Dermis blood vessel endothelial cell (primary cell): ENCODE results near the gene KIF1B. TPM values are rescaled to one million over a fixed set of nuclear protein-coding genes. Genes with fewer than 3 reads are reported as not detected.
"Not testable (repeated sequence)": the region's sequence is repeated elsewhere in the genome, so short reads cannot be mapped to it uniquely, and the experiment has no call there.

Experiments used
- DNase-seq: peaks from one replicate; pipeline ENCODE4 v3.0.0; 2010
- total RNA-seq: library from RNA; depleted of rRNA; stranded (reverse); fragments of >200 nt; gene quantifications from 2 replicates; pipeline ENCODE4 v1.2.3, GENCODE V29; 2014

KIF1B gene
- total RNA-seq, 1 donor from 2014 or later = 39.5 TPM

DNA sequence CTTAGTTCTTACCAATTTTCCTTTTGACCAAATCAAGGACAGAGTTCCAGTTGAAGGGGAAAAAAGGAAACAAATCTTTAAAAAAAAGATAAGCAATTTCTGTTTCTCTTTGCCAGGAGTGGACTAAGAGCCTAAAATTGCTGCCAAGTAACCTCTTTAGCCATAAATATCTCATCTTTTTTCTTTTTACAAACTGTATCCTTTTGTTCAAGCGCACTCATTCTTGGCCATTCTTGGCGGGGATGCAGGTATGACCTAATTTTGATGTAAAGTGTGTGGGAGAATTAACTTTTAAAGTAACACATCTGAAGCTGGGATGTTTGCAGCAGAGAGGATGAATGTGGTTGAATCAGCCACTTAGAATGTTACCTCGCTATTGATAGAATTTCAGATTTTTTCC is 13.4 kb upstream of the KIF1B start:
- DNase-seq = no peak

DNA sequence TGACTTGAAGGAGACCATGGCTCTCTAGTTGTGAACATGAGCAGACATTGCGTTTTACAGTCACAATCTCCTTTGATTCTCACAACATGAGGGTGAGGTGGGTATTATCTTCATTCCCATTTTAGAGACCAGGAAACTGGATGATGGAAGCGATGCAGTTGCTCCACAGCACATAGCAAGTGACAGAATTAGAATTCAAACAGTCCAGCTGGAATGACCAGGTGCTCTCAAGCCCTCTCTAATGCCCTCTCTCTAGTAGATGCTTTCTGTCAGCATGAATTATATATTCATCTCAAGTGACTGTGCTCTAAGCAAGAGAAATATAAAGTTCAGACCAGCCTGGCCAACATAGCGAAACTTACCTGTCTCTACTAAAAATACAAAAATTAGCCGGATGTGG is 9.8 kb upstream of the KIF1B start:
- DNase-seq = no peak

DNA sequence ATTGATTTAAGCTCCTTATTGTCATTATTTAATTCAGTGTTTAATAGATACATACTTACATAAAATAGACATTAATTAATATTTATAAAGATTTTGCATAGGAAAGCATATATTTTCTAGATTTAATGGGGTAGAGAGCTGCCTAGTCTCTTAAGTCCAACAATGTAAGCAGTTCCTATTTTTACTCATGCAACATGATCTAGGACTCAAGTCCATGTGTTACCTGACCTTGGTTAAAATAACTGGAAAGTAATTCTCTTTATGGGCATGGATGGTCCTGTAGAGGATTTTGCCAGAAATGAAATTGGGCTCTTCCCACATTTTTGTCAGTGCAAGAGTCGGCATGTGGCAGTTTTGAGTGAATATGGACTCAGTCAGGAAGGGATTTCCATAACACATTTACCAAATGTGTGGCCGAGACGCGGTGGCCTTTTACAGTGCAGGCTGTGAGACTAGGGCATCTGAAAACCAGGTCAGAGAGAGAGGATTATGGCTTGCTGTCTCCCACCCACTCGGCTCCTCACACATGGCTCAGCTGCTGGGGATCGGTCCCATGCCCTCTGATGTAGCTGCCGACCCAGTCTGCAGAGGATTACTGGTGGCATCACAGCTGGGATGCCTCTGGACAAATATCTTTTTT is 6.2 kb upstream of the KIF1B start:
- DNase-seq = no peak

DNA sequence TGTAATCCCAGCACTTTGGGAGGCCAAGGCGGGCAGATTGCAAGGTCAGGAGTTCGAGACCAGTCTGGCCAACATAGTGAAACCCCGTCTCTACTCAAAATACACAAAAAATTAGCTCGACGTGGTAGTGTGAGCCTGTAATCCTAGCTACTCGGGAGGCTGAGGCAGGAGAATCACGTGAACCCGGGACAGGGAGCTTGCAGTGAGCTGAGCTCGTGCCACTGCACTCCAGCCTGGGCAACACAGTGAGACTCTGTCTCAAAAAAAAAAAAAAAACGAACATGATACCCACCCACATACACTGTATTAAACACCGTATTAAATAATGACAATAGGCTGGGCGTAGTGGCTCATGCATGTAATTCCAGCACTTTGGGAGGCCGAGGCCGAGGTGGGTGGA is 5.2 kb upstream of the KIF1B start:
- DNase-seq = not testable (repeated sequence)

DNA sequence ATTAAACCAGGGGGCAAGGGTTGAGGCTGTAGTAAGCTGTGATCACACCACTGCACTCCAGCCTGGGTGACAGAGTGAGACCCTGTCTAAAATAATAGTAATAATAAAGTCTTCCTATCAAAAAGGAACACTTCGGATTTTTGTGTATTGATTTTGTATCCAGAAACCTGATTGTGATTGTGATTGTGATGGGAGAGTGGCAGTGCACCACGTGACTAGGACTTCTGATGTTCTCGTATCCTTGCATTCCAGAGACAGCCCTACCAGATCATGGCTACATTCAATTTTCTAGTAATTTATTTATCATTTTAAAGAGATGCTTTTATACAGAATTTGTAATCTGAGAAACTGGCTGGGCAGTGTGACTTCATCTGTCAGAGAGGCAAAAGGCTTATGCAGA is 2.6 kb upstream of the KIF1B start:
- DNase-seq = no peak

DNA sequence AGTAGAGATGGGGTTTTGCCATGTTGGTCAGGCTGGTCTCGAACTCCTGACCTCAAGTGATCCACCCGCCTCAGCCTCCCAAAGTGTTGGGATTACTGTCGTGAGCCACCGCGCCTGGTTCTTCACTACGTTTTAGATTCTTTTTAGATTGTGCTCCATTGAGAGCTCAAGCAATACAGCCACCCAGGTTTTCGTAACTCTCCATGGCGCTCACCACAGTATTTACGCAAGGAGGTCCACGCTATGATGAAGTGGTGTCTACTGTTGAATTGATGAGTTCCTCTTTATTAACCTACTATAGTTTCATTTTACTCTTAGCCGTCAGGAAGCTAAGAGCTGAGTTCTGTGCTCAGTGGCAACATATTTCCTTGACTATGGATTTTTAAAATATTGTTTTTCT is 1.8 kb upstream of the KIF1B start:
- DNase-seq = no peak

DNA sequence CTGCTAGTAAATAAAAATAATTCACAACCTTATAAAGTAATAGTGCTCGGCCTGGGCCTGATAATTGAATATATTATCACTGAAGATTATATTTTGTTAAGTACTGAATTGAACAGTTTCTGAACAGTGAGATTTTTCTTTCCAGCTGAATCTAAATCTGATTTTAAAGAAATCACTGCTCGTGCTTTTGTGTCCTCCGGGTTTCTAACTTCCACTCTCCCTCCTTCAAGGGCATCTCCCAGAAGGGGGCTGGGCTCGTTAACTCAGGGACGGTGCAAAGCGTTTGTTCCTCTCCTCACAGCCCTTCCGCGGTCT is 823 bp upstream of the KIF1B start:
- DNase-seq = no peak

DNA sequence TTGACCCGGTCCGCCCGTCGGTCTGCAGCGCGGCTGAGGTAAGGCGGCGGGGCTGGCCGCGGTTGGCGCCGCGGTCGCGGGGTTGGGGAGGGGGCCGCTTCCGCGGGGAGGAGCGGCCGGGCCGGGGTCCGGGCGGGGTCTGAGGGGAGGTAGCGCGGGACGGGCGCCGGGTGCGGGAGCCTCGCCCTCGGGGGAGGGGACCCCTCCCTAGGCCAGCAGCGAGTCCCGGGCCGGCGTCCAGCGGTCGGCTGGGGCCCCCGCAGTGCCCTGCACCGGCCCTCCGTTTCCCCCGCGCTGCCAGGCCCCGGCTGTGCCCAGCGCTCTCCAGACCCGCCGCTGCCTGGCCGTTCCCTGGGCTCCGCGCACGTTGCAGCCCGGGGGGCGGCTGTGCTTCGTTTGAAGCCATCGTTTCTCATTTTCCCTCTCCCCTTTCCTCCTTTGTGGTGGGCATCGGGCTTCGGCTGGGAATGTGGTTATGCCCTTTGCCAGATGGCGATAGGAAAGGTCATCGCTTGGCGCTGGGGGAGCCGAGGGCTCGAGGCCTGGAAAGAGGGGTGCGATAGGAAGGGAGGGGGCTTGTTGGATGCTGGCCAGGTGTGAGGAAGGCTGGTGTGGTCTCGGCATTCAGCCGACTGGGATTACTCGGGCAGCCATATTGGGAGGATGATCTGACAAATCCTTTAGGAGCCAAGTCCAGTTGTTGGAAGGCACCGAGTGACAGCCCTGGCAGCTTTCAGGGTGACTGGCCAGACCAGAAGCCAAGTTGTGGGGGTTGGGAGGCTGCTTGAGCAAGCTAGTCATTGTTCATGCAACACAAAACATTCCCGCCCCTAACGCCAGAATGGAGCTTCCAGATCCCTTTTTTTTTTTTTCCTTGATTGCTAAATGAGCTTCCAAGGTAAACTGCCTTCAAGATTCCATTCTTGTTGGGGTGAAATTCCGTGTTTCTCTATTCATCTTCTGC is 753 bp downstream of the KIF1B start:
- DNase-seq = peak; percentile 95

DNA sequence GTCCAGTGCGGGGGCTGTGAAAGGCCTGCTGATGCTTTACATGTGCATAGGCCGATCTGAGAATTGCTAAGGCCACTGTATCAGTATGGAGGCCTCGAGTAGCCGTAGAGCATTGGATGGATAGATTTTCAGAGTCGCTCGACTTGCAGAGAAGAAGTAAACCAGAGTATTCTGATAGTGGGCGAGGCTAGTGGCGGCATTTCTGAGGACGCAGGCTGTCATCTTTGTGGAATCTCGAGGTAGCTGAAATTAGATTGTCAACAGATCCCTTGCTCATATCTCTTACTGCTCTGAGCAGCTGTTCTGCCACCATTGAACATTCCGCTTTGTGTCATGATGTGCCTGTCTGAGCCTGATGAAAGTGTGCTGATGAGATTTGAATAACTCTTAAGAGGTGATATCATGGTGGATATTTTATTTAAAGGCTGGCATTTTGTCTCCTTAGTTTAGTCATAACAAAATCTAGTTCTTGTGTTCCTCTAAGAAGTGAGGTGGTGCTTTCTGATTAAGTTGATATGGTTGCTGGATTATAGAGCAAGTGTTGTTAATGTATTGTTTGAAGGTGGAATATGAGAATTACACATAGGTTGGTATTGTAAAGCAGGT is 1.5 kb downstream of the KIF1B start:
- no peak for DNase-seq

DNA sequence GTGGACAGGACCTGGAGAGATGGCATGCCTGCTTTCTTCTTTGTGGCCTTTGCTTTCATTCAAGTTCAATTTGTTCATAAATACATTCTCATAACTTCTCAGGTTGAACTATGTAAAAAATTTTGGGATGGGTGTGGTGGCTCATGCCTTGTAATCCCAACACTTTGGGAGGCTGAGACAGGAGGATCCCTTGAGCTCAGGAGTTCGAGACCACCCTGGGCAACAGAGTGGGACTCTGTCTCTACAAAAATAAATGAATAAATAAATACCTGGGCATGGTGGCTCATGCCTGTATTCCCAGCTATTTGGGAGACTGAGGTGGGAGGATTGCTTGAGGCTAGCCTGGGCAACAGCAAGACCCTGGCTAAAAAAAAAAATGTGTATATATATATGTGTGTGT is 2.1 kb downstream of the KIF1B start:
- no peak for DNase-seq

DNA sequence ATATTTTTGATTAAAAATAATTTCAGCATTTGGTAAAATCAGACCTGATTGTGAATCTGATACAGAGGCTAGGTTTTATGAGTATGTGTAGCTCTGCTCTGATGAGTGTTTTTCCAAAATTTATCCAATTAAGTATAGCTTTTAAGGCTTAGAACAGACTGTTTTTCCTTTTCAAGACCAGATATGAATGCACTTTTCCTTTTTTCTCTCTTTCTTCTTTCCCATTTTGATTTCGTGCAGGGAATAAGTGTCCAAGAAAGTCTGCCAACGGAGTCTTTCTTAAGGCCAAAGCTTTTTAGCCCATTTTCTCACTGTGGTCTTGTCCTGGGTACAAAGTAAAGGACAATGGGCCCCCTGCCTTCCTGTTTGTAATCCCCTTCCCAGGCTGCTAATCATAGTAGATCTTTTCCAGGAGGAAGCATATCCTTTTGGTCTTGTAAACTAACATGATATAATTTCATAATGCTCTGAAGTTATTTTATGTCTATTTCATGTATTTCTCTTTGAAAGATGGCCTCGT is 2.9 kb downstream of the KIF1B start:
- peak; percentile 13 for DNase-seq

DNA sequence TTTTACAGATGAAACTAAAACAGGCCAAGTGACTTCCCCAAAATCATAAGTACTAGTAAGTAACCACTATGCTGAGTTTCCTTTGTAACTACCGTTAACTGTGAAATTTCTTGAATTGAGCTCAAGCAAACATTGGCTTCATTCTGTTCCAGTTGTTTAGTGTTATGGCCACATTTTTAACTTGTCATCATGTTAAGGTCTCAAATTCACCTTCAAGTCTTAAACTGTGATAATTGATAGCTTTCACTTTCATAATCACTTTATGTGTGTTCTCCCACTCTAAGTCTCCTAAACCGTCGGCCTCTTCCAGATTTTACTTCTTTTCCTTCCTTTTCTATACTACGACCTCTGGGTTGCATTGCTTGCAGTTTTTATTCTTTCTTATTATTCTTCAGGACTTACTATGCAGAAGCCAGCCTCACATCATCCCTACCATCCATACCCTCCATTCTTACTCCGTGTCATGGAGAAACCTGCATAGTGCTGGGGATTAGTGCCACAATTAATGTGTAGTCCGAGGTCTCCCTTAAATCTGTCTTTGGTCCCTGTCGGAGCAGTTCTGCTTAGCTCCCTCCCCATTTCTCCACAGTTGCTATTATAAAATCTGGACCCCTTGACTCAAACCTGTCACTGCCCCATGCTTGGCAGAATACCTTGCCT is 5.8 kb downstream of the KIF1B start:
- DNase-seq = no peak

DNA sequence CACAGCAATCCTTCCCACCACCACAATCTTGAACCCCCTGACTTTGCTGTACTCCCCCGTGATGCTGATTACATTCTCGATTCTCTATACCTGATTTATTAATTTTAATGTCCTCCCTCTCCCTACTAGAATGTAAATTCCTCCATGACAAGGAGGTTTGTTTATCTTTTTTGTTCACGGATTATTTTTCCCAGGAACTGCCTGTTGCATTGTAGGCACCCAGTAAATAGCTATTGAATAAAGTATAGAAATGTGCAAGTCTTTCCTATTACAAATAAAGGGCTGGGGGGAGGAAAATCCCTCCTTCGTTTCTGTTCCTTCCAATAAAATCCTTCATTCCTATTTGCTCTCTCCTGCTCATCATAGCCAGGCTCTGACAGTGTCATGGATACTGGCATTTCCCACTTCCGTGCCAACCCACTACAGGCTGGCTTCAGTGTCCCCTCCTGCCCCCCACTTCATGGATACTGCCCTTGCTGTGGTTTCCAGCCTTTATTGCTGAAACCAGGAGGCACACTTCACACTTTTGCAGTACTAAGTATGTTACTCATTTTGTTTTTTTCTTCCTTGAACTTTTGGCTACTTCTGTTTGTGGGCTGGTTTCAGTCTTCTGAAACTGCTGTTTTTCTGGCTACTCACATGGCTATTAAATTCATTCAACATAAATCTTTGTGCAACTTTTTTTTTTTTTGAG is 7.5 kb downstream of the KIF1B start:
- peak; percentile 59 for DNase-seq

DNA sequence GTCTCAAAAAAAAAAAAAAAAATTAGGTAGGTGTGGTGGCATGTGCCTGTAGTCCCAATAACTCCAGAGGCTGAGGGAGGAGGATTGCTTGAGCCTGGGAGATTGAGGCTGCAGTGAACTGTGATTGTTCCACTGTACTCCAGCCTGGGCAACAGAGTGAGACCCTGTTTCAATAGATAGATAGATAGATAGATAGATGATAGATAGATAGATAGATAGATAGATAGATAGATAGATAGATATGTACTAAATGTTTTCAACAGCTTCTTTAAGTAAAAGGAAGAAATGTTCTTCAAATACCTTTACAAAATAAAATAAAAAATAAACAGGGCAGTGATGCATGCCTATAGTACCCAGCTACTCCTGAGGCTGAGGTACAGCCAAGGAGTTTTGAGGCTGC is 9.8 kb downstream of the KIF1B start:
- DNase-seq = no peak

DNA sequence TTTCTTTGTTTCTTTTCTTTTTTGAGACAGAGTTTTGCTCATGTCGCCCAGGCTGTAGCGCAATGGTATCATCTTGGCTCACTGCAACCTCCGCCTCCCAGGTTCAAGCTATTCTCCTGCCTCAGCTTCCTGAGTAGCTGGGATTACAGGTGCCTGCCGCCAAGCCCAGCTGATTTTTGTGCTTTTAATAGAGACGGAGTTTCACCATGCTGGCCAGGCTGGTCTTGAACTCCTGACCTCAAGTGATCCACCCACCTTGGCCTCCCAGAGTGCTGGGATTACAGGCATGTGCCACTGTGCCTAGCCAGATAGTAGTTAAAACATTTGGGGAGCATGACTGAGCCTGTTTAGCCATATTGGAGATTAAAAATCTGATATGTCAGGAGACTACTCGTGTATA is 10.3 kb downstream of the KIF1B start:
- not testable (repeated sequence) for DNase-seq

DNA sequence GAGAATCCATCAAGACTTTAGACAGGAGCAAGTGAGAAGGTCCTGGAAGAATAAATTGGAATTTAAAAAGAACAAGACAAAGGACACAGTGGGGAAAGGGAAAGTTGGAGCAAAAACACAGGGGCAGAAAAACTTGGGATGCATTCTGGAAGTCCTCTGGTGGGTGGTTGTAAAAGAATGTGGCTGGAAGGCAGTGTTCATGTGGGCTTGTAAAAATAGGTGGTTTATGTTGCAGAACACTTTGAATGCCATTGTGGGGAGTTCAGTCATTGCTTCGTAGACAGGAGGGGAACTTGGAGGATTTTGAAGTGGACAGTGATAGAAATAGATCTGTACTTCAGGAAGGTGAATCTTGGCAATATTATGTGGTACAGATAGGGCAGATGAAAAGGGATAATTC is 15.2 kb downstream of the KIF1B start:
- DNase-seq = no peak

DNA sequence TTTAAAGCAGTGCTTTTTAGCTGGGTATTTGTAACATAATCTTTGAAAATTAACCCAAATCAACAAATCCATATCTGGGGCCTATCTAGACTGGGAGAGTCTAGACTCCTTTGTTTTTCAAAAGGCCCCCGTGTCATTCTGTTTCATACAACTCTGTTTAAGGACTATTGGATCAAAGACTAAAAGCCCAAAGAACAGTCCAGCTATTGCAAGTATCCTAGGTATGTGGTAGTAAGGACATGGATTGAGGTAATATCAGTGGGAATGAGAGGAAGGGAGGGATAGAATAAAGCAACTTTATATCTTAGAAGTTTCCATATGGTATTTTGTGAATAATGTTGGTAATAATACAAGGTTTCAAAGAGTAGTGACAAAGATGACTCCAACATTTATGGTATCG is 18.2 kb downstream of the KIF1B start:
- no peak for DNase-seq

DNA sequence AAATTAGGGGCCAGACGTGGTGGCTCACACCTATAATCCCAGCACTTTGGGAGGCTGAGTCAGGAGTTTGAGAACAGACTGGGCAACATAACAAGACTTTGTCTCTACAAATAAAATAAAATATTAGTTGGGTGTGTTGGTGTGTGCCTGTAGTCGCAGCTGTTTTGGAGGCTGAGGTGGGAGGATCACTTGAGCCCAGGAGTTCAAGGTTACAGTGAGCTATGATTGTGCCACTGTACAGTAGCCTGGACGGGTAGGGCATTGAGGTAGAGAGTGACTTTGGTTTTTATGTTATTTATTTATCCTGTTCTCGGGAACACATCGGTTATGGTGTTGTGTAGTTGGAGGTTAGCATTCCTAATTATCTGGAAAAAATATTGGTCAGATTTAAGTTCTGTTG is 19.5 kb downstream of the KIF1B start:
- DNase-seq = no peak

DNA sequence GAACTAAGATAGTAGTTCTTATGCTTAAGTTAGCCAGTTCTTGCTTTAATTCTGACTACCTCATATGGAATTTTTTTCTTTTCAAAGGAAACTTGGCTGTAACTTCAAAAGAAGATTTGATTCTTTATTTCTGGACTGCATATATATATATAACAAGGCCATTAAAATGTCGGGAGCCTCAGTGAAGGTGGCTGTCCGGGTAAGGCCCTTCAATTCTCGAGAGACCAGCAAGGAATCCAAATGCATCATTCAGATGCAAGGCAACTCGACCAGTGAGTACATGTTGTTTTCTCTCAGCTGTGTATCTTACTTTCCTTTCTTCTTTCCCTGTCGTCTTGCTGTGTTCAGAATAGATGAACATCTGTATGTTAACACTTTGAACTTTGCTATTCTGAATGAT is 21.8 kb downstream of the KIF1B start:
- no peak for DNase-seq

DNA sequence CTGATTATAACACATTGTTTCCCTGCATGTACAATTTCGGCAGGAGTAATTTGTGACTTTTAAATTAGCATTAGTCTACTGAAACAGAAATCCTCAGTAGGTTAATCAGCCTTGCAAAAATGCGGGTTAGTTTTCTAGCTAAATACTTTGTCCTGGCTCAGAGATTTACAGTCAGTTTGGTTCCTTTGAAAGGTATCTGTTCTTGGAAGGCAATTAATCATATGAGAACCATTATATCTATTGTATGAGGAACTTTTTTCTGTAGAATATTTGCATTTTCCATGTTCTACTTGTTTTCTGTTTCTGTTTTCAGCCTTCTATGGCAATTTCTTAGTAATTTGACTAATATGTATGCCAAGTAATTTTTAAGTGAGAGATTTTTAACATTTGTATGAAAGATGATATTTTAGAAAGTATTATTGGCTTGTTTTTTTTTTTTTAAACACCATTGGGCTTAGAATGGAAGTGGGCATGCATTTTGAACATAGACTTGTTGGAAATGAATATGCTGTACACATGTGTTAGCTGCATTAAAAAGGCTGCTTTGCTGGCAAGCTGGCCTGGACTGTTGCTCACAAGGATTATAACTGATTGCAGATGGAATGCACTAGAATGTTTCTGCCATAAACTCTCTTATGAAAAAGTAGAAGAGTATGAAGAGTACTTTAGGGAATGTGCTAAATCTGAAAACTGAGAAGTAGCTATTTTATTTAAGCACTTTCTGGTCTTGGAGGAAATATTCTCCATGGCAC is 26.2 kb downstream of the KIF1B start:
- DNase-seq = no peak

DNA sequence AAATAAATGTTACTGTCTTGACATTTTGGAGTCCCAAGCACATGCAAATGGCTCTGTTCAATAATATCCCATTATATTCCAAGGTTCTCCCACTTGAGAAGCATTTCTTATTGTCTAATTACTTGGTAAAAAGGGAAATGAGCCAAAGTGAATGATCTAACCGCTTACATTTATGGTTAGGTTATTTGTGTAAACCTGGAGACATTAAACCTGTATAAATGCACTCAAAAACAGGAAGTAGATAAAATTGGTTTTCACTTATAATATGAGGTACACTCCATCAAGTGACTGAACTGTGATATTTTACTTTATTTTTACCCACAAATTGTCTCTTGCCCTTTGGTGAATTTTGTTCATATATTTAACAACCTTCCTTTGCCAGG is 26.8 kb downstream of the KIF1B start:
- no peak for DNase-seq

DNA sequence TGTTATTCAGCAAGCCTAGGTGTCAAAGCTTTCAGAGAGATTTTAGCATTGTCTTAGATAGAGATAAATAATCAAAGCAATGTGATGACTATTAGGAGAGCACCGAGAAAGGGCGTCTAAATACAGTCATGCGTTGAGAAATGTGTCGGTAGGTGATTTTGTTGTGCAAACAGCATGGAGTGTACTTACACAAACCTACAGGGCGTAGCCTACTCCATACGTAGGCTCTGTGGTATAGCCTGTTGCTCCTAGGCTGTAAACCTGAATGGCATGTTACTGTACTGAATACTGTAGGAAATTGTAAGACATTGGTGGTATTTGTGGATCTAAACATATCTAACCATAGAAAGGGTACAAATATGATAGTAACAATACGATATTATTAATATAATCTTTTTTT is 31.8 kb downstream of the KIF1B start:
- DNase-seq = no peak
